Activated naive CD4-positive, alpha-beta T cell treated with anti-CD3 and anti-CD28 coated beads, Interleukin-2, amount 10 ng/mL, durations not matched to agents 7 days and 5 days (primary cell): ENCODE results near the gene MZT2B.
"Not testable (repeated sequence)": the region's sequence is repeated elsewhere in the genome, so short reads cannot be mapped to it uniquely, and the experiment has no call there.

ENCODE experiments used
- CTCF ChIA-PET: fragments of 350-600 bp; sonication (Branson Sonifier 250); formaldehyde crosslinking; loops from one replicate; lab custom pipeline; 2021; ENCODE audit warnings: antibody characterized with exemption; lab: Charles Lee
- DNase-seq: peaks from one replicate; pipeline ENCODE4 v3.0.0-alpha.2; 2020
- H3K27ac Mint-ChIP-seq: one replicate; pipeline ENCODE4 v1.8.0; 2021; ENCODE audit warnings: mild to moderate bottlenecking, moderate library complexity, mixed read lengths
- H3K27me3 Mint-ChIP-seq: one replicate; pipeline ENCODE4 v1.8.0; 2021; ENCODE audit warnings: mild to moderate bottlenecking, mixed read lengths
- H3K36me3 Mint-ChIP-seq: one replicate; pipeline ENCODE4 v1.8.0; 2021; ENCODE audit warnings: mixed read lengths
- H3K4me1 Mint-ChIP-seq: one replicate; pipeline ENCODE4 v1.8.0; 2021; ENCODE audit warnings: mixed read lengths
- H3K4me3 Mint-ChIP-seq: one replicate; pipeline ENCODE4 v1.8.0; 2021; ENCODE audit warnings: mild to moderate bottlenecking, moderate library complexity, mixed read lengths
- H3K9me3 Mint-ChIP-seq: one replicate; pipeline ENCODE4 v1.8.0; 2021; ENCODE audit warnings: mixed read lengths

MZT2B gene

GRCh38 chr2:130195089-130195635 is 13.1 kb downstream of the MZT2B start:
- H3K4me1 Mint-ChIP-seq, DNase-seq, H3K27me3 Mint-ChIP-seq, H3K4me3 Mint-ChIP-seq, H3K27ac Mint-ChIP-seq, CTCF ChIA-PET, H3K9me3 Mint-ChIP-seq: not testable (repeated sequence)
- H3K36me3 Mint-ChIP-seq: peaks cover 11% of the 10 kb centered on the region

- H3K36me3 Mint-ChIP-seq: peaks cover 11% of the 10 kb centered on the region
- H3K27me3 Mint-ChIP-seq, H3K9me3 Mint-ChIP-seq, H3K4me1 Mint-ChIP-seq, H3K4me3 Mint-ChIP-seq, CTCF ChIA-PET, H3K27ac Mint-ChIP-seq, DNase-seq: not testable (repeated sequence)
Observed at GRCh38 chr2:130196052-130196451, 14.0 kb downstream of the MZT2B start.

GRCh38 chr2:130198343-130198742 is 16.3 kb downstream of the MZT2B start, which contains the start of gene TUBA3E:
Gene TUBA3E, minus strand, starts transcription at chr2:130198439. Its CDS starts 79 bp downstream, at chr2:130198360.
- Mint-ChIP-seq H3K4me1 (no peaks in the 10 kb centered on the region), H3K27ac (no peak within 1 kb of the TSS), H3K4me3 (no peak within 1 kb of the TSS), H3K27me3 (peaks cover 3% of the 10 kb centered on the region), H3K9me3 (no peaks in the 10 kb centered on the region), H3K36me3 (no peaks in the 10 kb centered on the region)
- DNase-seq: no peak
- CTCF ChIA-PET: no interaction called here

GRCh38 chr2:130202518-130202917 is 20.5 kb downstream of the MZT2B start:
- H3K27ac Mint-ChIP-seq, H3K36me3 Mint-ChIP-seq, CTCF ChIA-PET, H3K9me3 Mint-ChIP-seq, H3K4me3 Mint-ChIP-seq, DNase-seq, H3K27me3 Mint-ChIP-seq, H3K4me1 Mint-ChIP-seq: not testable (repeated sequence)

- H3K27ac Mint-ChIP-seq, H3K36me3 Mint-ChIP-seq, H3K4me1 Mint-ChIP-seq, H3K9me3 Mint-ChIP-seq, CTCF ChIA-PET, DNase-seq, H3K4me3 Mint-ChIP-seq, H3K27me3 Mint-ChIP-seq: not testable (repeated sequence)
Observed at GRCh38 chr2:130203150-130203549, 21.1 kb downstream of the MZT2B start.

DNA sequence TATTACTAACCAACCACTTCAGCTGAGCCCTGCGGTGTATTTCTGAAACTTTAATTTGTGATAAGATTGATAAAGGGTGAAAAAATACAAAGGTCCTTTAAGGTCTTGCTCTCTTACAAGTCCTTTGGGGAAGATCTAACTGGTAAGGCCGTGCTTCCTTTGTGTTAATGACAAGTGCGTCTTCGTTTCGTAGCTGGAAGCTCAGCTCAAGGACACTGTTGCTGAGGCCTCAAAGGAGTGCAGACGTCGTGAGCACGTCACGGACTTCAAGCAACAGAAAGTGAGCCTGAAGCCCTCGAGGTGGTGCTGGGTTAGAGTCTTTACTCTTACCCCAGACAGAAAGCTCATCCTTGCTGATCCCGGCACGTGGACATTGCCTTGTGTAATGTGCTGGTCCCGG is 25.0 kb downstream of the MZT2B start:
- H3K9me3 Mint-ChIP-seq, DNase-seq, H3K36me3 Mint-ChIP-seq, CTCF ChIA-PET, H3K27me3 Mint-ChIP-seq, H3K4me1 Mint-ChIP-seq, H3K27ac Mint-ChIP-seq, H3K4me3 Mint-ChIP-seq: not testable (repeated sequence)

GRCh38 chr2:130219147-130219546 is 37.1 kb downstream of the MZT2B start:
- H3K4me1 Mint-ChIP-seq, H3K9me3 Mint-ChIP-seq, CTCF ChIA-PET: not testable (repeated sequence)

DNA sequence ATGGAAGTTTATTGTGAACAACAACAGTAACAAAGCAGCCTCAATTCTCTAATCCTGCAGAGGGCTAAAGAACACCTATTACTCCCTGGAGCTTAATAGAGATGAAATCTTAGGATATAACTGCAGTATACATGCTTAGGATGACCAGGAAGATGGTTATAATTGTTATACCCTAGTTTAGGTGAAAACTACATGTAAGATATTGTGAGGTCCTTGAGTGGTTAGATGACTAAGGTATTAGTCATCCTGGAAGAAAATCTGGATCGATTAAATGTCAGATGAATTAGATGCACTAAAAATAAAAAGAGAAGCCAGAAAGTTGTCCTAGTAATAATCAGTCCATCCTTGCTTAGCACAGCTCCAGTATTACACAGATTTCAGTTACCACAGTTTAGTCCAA is 38.4 kb downstream of the MZT2B start:
- DNase-seq, H3K9me3 Mint-ChIP-seq, H3K4me3 Mint-ChIP-seq, CTCF ChIA-PET, H3K4me1 Mint-ChIP-seq, H3K36me3 Mint-ChIP-seq, H3K27ac Mint-ChIP-seq: not testable (repeated sequence)
- H3K27me3 Mint-ChIP-seq: peaks cover 16% of the 10 kb centered on the region

More at GRCh38 chr2:130219147-130219546, 37.1 kb downstream of the MZT2B start:
- not testable (repeated sequence) for H3K36me3 Mint-ChIP-seq, DNase-seq, H3K27ac Mint-ChIP-seq, H3K4me3 Mint-ChIP-seq
- peaks cover 20% of the 10 kb centered on the region for H3K27me3 Mint-ChIP-seq

- CTCF ChIA-PET, H3K36me3 Mint-ChIP-seq, H3K4me3 Mint-ChIP-seq, H3K27ac Mint-ChIP-seq, H3K4me1 Mint-ChIP-seq, DNase-seq, H3K27me3 Mint-ChIP-seq, H3K9me3 Mint-ChIP-seq: not testable (repeated sequence)
Observed at GRCh38 chr2:130222523-130222922, 40.5 kb downstream of the MZT2B start.

GRCh38 chr2:130228005-130228404 is 45.9 kb downstream of the MZT2B start:
- H3K27me3 Mint-ChIP-seq, H3K4me3 Mint-ChIP-seq, H3K9me3 Mint-ChIP-seq, H3K27ac Mint-ChIP-seq, DNase-seq, CTCF ChIA-PET, H3K4me1 Mint-ChIP-seq, H3K36me3 Mint-ChIP-seq: not testable (repeated sequence)

DNA sequence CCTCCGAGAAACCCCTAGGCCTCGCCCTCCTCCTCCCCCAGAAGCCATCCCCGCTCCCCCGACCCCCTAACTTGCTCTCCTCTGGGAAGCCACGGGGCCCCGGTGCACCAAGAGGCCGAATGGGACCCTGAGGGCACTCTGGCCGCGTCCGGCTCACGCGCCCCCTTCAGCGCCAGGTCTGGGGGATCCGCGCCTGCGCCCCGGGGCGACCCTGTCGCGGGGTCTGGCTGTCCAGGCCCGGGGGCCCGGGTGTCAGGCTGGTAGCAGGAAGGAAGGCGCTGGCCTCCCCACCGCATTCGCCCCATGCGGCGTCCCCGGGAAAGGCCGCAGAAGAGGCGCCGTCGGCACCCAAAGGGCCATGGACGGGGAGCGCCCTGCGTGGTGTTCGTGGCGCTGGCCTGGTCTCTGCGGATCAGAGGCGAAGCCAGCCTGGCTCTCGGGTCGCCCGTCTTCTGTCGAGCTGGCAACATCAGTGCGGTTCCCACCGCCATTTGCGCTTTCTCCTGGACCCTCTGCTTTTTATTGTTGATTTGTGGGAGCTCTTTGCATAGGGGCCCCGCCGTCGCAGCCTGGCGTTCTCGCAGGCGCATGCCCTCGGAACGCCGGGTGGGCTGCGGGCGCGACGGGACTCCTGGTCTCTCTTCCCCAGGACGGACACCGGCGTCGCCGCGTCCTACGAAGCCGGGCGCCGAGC is 46.6 kb downstream of the MZT2B start:
- H3K4me3 Mint-ChIP-seq, H3K36me3 Mint-ChIP-seq, H3K27me3 Mint-ChIP-seq, H3K27ac Mint-ChIP-seq, H3K9me3 Mint-ChIP-seq, CTCF ChIA-PET, DNase-seq, H3K4me1 Mint-ChIP-seq: not testable (repeated sequence)

- H3K36me3 Mint-ChIP-seq: not testable (repeated sequence)
Observed at GRCh38 chr2:130229161-130229510, 47.1 kb downstream of the MZT2B start.

GRCh38 chr2:130230376-130230775 is 48.3 kb downstream of the MZT2B start:
- H3K27ac Mint-ChIP-seq, H3K27me3 Mint-ChIP-seq, H3K9me3 Mint-ChIP-seq, H3K36me3 Mint-ChIP-seq, H3K4me1 Mint-ChIP-seq, DNase-seq, H3K4me3 Mint-ChIP-seq, CTCF ChIA-PET: not testable (repeated sequence)

More at GRCh38 chr2:130229161-130229510, 47.1 kb downstream of the MZT2B start:
- H3K9me3 Mint-ChIP-seq, CTCF ChIA-PET, H3K4me3 Mint-ChIP-seq, H3K27ac Mint-ChIP-seq, H3K4me1 Mint-ChIP-seq, H3K27me3 Mint-ChIP-seq: not testable (repeated sequence)
- DNase-seq: peak; percentile 37

- H3K27ac Mint-ChIP-seq, CTCF ChIA-PET, DNase-seq, H3K4me1 Mint-ChIP-seq, H3K4me3 Mint-ChIP-seq, H3K9me3 Mint-ChIP-seq, H3K27me3 Mint-ChIP-seq, H3K36me3 Mint-ChIP-seq: not testable (repeated sequence)
Observed at GRCh38 chr2:130230907-130231306, 48.8 kb downstream of the MZT2B start.

DNA sequence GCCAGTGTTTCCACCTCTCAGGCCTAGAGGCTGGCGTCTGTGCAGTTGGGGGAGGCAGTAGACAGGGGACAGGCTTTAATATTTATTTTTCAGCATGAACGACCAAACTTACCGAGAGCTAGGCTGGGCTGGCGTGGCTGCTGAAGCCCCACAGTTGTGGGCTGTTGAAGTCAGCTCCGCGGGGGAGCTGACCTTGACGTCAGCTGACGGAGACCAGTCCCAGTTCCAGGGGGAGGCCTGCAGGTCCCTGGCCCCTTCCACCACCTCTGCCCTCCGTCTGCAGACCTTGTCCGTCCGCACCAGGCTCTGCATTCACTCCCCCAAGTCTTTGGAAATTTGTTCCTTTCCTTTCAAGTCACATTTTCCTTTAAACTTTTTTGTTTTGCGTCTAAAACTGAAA is 49.6 kb downstream of the MZT2B start:
- CTCF ChIA-PET: no interaction called here
- DNase-seq: no peak
- no peak overlapping the region for H3K4me3 Mint-ChIP-seq
- H3K9me3 Mint-ChIP-seq: peaks cover 2% of the 10 kb centered on the region
- H3K27me3 Mint-ChIP-seq: peaks cover 8% of the 10 kb centered on the region
- H3K36me3 Mint-ChIP-seq: no peaks in the 10 kb centered on the region
- H3K4me1 Mint-ChIP-seq: no peaks in the 10 kb centered on the region
- no peak overlapping the region for H3K27ac Mint-ChIP-seq
